HG03280 (cell line): Measurements from ENCODE around the gene METAP1D.
A peak's percentile ranks its signal among the peaks of the same experiment; 100 is the strongest.
"Not testable (repeated sequence)": the region's sequence is repeated elsewhere in the genome, so short reads cannot be mapped to it uniquely, and the experiment has no call there.

ENCODE experiments used
- ATAC-seq: cut with Tn5 transposase; IDR thresholded peaks from one replicate; pipeline ENCODE4 v1.9.1; 2021; ENCODE audit warnings: mild to moderate bottlenecking, moderate library complexity; ENCODE audit not compliant: unreplicated experiment

The METAP1D gene

DNA sequence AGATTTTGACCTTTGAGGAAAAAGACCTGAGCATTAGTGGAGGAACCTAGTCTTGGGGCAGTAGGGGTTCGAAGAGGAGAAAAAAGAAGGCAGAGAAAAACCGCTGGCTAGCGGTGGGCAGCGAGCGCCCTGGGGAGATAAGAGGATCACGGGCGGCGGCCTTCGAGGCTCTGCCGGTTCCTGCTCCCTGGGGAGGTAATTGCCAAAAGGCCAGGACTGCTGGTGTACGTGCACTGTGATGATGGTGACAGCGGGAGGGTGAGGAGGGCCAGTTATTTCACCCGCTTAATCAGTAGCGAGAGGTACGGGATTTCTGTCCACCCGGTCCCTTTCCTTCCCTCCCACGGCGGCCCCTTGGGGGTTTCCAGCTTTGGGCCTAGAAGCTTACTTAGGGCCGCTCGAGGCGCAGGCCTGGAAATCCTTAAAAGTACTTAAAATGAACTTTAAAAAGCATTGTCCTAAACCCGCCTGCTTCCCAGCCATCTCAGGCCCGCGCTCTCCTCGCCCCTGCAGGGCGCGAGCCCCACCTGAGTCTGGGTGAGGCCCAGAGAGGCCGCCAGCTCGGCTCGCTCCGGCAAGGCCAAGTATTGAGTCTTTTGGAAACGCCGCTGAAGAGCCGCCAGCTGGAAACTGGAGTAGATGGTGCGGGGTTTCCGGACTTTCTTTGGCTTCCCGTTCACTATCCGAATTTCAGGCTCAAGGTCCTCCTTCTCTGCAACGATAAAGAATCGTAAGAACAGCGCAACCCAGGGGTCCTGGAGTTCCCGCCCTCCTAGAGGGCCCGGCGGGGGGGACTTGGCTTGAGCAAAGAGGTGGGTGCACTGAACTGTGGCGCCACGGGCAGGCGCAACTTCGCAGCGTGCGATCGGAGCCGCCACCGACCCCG is 101.4 kb downstream of the METAP1D start:
- ATAC-seq = no peak

- ATAC-seq = peak; percentile 9
Measured at GRCh38 chr2:172101821-172102390, 102.2 kb downstream of the METAP1D start.

DNA sequence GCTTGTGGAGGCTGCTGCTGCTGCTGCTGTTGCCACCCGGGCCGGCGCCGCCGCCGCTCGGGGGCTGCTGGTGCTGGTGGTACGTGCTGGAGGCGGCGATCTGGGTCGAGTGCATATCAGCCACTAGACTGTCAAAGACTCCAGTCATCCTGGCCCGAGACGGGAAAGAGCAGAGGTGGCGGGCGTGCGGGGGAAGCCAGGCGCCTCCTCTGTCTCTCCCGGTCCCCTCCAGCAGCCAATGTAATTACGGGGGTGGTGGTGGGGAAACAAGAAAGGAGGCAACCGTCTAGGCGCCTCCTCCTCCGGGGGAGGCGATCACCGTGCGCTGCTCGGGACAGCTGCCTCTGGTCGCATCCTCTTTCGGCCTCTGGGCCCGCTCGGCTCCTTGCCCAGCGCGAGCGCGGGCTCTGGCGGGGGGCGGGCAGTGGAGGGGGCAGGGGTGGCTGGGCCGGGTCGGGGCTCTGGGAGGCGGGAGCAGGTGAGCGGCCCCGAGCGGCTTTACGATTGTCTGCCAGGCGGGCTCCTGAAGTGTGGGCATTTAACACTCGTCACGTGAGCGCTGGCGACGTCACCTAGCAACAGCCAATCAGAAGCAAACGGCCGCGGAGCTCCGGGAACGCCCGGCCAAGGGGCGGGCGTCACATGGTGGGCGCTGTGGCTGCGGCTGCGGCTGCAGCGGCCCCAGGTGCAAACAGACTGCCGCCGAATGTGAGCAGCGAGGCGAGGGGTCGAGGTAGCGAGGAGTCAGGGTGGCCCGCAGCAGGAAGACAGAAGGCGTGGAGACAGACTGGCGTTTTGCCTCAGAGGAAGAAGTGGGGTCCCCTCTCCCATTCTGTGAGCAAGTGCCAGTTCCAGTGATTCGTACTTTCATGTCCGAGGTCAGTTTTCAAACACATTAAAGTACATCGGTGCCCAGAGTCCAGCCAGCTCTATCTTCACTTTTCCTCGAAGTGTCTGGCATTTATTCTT is 102.9 kb downstream of the METAP1D start, which contains the start of gene DLX2:
Gene DLX2, minus strand, starts transcription at position 510 of the 969 bp plus-strand sequence. Its CDS starts 362 bp downstream, at position 148.
- peak; percentile 78 for ATAC-seq

DNA sequence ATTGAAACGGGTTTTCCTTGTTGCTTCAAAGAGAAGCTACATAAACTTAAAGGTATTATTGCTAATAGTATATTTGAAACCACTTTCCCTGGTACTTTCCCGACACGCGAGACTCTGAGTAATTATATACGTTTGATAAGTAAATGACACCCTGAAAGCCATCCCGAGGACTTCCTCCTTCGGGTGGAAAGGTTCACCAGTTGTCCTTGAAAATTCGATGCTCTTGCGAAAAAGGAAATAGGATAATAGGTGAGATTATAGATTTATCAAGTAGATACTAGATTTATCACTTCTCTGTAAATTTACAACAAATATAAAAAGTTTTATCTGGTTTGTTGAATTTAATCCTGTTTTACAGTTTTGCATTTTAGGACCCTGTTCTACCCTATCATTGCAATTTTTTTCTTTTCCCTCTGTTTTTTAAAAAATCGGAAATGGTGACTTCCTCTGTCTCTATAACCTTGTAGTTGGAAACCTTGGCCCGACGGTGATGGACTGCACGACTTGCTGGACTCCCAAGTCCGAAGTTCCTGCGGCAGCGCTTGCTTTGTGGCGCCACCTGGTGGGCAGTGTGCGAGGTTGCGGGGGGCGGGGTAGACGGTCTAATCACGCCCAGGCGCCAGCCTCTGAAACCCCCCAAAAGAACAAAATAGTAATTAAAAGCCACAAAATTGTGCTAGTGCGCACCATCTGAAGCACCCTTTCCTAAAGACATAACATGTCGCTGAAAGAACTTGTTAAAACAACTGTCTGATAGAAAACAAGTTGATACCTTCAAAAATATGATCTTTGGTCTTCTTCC is 103.9 kb downstream of the METAP1D start:
- ATAC-seq = no peak

DNA sequence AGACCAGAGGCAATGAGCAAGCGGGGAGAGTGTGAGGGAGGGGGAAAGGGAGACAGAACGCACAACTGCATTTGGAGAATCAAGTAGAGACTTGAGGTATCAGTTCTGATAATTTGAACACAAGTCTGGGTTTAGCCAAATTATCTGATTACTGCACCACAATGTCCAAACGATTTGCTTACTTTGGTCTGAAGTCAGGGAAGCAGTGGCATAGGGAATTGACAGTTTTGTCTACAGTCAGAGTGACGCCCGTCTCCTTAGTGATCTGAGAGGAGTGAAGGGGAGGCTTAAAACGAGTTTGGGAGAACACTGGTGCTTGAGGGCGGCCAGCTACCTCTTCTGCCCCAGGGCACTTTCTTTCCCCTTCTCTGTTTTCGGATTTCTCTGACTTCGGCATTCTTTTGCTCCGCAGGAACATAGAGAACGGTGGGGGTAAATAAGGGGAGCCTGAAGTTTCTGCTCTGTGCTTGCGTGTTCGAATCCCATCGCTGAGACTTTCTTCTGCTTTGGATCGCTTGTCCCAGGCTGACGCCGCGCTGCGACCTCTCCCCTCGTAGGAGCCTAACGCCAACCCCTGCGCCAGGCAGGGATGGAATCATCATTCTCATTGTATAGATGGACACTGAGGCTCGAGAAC is 105.8 kb downstream of the METAP1D start:
- ATAC-seq = no peak

- ATAC-seq = no peak
Measured at GRCh38 chr2:172106108-172106961, 106.6 kb downstream of the METAP1D start.

DNA sequence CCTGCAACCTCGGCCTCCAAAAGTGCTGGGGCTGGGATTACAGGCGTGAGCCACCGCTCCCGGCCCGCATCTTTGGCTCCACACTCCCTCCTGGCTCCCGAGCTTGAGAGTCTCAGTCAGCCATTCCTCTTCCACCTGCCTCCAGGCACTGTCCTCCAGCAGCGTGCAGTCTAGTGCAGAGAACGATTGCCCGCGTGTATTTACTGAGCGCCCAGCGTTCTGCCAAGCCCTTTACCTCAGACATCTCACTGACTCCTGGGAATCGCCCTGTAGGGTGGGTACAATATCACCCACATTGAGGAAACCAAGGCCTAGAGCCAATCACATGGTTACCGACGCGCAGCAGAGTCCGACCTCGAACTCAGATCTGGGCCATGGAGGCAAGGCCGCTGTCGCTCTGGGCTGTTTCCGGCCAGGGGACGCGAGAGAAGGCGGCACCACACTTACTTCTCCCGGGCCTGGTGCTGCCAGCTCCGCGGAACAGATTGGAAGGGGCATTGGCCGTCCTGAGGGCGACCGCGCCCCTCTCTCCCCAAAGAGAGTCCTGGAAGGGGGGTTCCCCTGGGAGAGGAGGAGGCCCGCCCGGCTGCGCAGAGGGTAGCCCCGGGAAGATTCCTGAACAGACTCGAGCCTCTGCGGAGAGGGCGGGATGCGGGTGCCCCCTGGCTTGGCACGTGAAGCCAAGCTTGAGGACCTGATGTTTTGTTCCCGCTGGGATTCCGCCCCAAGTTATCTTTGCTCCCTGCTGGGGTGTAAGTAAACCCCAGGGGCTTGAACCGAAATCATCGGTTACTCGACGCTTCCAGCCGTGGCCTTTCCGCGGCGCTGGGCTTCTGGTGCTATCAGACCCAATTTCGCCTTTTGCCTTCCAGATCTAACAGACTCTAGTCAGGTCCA is 108.2 kb downstream of the METAP1D start:
- no peak for ATAC-seq

DNA sequence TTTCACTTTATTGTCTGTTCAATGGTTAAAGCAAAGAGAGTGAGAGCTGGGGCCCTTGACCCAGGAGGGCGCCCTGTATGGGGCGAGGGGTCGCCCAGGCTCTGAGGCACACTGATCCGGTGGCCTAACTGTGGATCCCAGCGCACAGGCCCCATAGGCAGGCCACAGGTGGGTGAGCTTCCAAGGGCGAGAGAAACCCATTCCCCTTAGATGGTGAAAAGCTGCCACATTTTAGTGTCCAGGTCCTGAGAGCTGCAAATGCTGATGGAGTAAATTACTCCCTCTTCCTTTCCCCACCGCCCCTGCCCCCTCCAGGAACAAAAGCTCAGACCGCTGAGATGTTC is 108.8 kb downstream of the METAP1D start:
- ATAC-seq = no peak

DNA sequence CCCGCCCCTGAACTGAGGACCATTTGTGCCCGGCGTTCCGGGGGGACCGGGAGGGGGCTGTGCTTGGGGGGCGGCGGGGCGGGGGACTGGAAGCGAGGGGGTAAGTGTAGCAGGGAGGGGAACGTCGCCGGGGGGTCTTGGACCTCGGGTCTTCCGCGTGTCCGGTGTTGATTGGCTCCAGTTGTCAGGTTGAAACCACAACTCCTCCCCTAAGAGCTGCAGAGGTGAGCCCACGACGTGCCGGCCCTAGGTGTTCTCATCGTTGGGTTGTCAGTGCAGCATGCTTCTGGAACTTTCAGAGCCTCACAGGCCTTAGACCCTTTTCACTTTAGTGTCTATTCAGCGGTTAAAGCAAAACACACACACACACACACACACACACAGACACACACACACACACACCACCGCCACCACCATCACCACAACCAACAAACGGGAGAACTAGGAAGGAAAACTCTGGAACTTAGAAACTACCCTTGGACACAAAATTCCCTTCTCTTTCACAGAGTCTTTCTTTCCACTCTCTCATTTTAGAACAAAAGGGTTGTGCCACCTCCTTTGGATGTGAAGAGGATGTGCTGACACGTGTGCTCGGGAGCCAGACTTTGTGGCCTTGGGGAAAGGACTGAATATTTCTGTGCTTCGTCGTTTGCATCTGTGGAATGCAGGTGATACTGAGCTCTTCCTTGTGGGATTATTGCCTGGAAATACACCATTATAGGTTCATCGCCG is 109.7 kb downstream of the METAP1D start:
- no peak for ATAC-seq

GRCh38 chr2:172109988-172110811 is 110.4 kb downstream of the METAP1D start:
- ATAC-seq = no peak

GRCh38 chr2:172113617-172114016 is 113.9 kb downstream of the METAP1D start:
- ATAC-seq = no peak

- ATAC-seq = not testable (repeated sequence)
Measured at GRCh38 chr2:172114176-172114575, 114.4 kb downstream of the METAP1D start.

GRCh38 chr2:172114579-172114978 is 114.8 kb downstream of the METAP1D start:
- ATAC-seq = no peak

DNA sequence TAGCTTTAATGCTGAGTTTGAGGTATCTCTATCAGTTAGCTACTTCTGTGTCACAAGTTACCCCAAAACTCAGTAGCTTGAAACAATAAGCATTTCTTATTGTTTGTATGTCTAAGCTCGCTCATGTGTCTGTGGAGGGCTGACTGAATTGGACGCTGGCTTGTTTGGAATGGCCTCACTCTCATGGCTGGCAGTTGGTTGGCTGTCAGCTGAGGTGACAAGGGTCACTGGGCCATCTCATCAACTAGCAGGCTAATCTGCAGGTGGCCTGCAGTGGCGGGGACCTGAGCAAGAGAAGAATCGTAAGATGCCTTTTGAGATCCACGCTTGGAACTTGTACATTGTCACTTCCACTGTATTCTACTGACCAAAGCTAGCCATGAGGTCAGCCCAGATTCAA is 116.4 kb downstream of the METAP1D start:
- ATAC-seq = no peak

- ATAC-seq = no peak
Measured at GRCh38 chr2:172119089-172119488, 119.3 kb downstream of the METAP1D start.

DNA sequence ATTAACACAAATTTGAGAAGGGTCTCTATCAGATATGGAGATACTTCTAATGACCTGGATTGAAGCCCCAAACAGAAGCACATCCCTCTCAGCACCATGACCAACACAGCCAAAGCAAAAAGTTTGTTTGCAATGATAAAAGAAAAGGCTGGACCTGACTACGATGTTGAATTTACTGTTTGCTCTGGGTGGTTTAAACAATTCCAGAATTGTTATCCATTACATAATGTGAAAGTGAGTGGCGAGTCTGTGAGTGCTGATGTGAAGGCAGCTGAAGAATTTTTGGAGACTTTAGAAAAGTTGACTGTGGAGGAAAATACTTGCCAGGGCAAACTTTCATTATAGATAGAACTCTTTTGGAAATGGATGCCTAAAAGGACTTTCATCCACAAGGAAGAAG is 120.4 kb downstream of the METAP1D start:
- no peak for ATAC-seq
